Thyroid gland (tissue), 4 donors: ENCODE results near the gene GAK. TPM values are rescaled to one million over a fixed set of nuclear protein-coding genes. Genes with fewer than 3 reads are reported as not detected.

Experiments
- DNase-seq, 2 donors: peaks; one replicate each; pipeline ENCODE4 v3.0.0-alpha.2; 2019
- H3K27ac ChIP-seq, 3 donors: fragments of 200-600 bp; sonication (generic); 1 replicate in 2 of 3; 2 replicates in 1 of 3; pipeline ENCODE4 v1.5.1; 2016 to 2019; ENCODE audit warnings: mild to moderate bottlenecking in 1 of 3, moderate library complexity in 1 of 3
- H3K27me3 ChIP-seq: fragments of 200-600 bp; sonication (generic); one replicate; pipeline ENCODE4 v1.5.1; 2019
- H3K36me3 ChIP-seq, 2 donors: fragments of 200-600 bp; sonication (generic); one replicate each; pipeline ENCODE4 v1.5.1; 2016 to 2019
- H3K4me1 ChIP-seq, 2 donors: fragments of 200-600 bp; sonication (generic); one replicate each; pipeline ENCODE4 v1.5.1; 2017 to 2019
- H3K4me3 ChIP-seq, 3 donors: fragments of 200-600 bp; sonication (generic); replicated peaks in 1 of 3; 1 replicate in 2 of 3; 2 replicates in 1 of 3; pipeline ENCODE4 v1.5.1; 2016; ENCODE audit warnings: mild to moderate bottlenecking in 1 of 3
- H3K9me3 ChIP-seq: fragments of 200-600 bp; sonication (generic); one replicate; pipeline ENCODE4 v1.5.1; 2017
- CTCF ChIP-seq, 6 experiments: fragments of 200-600 bp in 3 of 6; fragments of 450-650 bp in 3 of 6; sonication (generic) in 3 of 6; IDR thresholded peaks; one replicate each; pipeline ENCODE4 v1.5.1; 2016 to 2019; ENCODE audit warnings: antibody characterized with exemption in 6 of 6, mild to moderate bottlenecking in 2 of 6, inconsistent platforms in 1 of 6, moderate library complexity in 1 of 6
- POLR2A ChIP-seq, 2 donors: fragments of 450-650 bp; IDR thresholded peaks; one replicate each; pipeline ENCODE4 v1.6.1; 2017; ENCODE audit warnings: antibody characterized with exemption in 2 of 2, mild to moderate bottlenecking in 2 of 2, moderate library complexity in 1 of 2
- WGBS, 2 donors: methylation state at CpG; one replicate each; pipeline ENCODE4 v1.1.5; 2017; 5-methylcytosine and 5-hydroxymethylcytosine counted together
- intact Hi-C: fragments of 100-400 bp; cut with DNase I; formaldehyde crosslinking; loops from one replicate; pipeline ENCODE4 v1.15.1; 2023
- total RNA-seq, 4 donors: library from RNA; depleted of rRNA; stranded (reverse); fragments of >200 nt; gene quantifications; one replicate each; pipeline ENCODE4 v1.2.3, GENCODE V29; 2016

The GAK gene
- total RNA-seq, 4 donors from 2014 or later = 86.4 to 184 (median 153) TPM

- H3K9me3 ChIP-seq = no peaks in the 10 kb centered on the region
- intact Hi-C loops = no loop called here
- DNase-seq = no peak
- 92 to 93% methylated on average over 9 to 12 of the region's 15 CpGs for WGBS, 2 donors
- H3K27ac ChIP-seq = no peak overlapping the region
- no peak overlapping the region for H3K4me3 ChIP-seq
- no peaks in the 10 kb centered on the region for H3K27me3 ChIP-seq
- H3K36me3 ChIP-seq = peaks cover 36 to 53% of the 10 kb centered on the region in 2 donors
- TF ChIP-seq CTCF (IDR thresholded peaks at IDR 0.05) = no peak
- TF ChIP-seq POLR2A (IDR thresholded peaks at IDR 0.05) = no peak
- H3K4me1 ChIP-seq = no peaks in the 10 kb centered on the region
Observed at GRCh38 chr4:884259-884658, 47.9 kb downstream of the GAK start.

- Histone ChIP-seq H3K4me3 (no peak overlapping the region), H3K27ac (no peak overlapping the region), H3K9me3 (no peaks in the 10 kb centered on the region), H3K27me3 (no peaks in the 10 kb centered on the region), H3K4me1 (no peaks in the 10 kb centered on the region), H3K36me3 (peaks cover 35 to 52% of the 10 kb centered on the region in 2 donors)
- TF ChIP-seq POLR2A (IDR thresholded peaks at IDR 0.05) (no peak), CTCF (IDR thresholded peaks at IDR 0.05) (no peak)
- intact Hi-C loops = no loop called here
- DNase-seq = no peak
- 96 to 99% methylated on average over 8 to 16 of the region's 26 CpGs for WGBS, 2 donors
Observed at GRCh38 chr4:883377-884095, 48.6 kb downstream of the GAK start.

- no peaks in the 10 kb centered on the region for H3K27me3 ChIP-seq
- H3K4me3 ChIP-seq = no peak overlapping the region
- H3K27ac ChIP-seq = no peak overlapping the region
- H3K9me3 ChIP-seq = no peaks in the 10 kb centered on the region
- no peaks in the 10 kb centered on the region for H3K4me1 ChIP-seq
- no peak for TF ChIP-seq CTCF (IDR thresholded peaks at IDR 0.05)
- TF ChIP-seq POLR2A (IDR thresholded peaks at IDR 0.05) = no peak
- 92 to 96% methylated on average over 4 to 20 of the region's 22 CpGs for WGBS, 2 donors
- peaks cover 35 to 44% of the 10 kb centered on the region in 2 donors for H3K36me3 ChIP-seq
- DNase-seq = no peak
- intact Hi-C loops = no loop called here
Observed at GRCh38 chr4:882646-883045, 49.5 kb downstream of the GAK start.

DNA sequence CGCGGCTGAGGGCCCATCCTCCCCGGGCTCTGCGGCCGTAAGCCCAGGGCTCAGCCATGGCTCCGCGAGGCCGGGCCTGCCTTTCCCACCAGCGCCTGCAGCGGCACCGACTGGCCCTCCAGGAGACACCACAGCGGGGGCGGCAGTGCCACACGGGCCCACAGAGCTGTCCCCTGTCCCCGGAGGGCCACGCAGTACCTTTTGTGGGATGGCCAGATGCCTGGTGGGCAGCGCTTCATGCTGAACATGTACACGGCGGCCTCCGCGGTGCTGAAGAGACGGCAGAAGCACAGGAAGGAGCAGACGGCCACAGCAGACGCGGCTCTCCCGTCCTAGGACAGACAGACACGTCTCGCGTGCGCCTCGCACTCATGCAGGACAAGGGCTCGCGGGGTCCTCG, 50.4 kb downstream of the GAK start:
- no peaks in the 10 kb centered on the region for H3K27me3 ChIP-seq
- H3K36me3 ChIP-seq = peaks cover 40 to 53% of the 10 kb centered on the region in 2 donors
- intact Hi-C loops = no loop called here
- no peaks in the 10 kb centered on the region for H3K9me3 ChIP-seq
- no peak for DNase-seq
- 97 to 98% methylated on average over 19 to 25 of the region's 34 CpGs for WGBS, 2 donors
- no peak overlapping the region for H3K27ac ChIP-seq
- no peaks in the 10 kb centered on the region for H3K4me1 ChIP-seq
- H3K4me3 ChIP-seq = no peak overlapping the region
- TF ChIP-seq CTCF (IDR thresholded peaks at IDR 0.05) = no peak
- no peak for TF ChIP-seq POLR2A (IDR thresholded peaks at IDR 0.05)

DNA sequence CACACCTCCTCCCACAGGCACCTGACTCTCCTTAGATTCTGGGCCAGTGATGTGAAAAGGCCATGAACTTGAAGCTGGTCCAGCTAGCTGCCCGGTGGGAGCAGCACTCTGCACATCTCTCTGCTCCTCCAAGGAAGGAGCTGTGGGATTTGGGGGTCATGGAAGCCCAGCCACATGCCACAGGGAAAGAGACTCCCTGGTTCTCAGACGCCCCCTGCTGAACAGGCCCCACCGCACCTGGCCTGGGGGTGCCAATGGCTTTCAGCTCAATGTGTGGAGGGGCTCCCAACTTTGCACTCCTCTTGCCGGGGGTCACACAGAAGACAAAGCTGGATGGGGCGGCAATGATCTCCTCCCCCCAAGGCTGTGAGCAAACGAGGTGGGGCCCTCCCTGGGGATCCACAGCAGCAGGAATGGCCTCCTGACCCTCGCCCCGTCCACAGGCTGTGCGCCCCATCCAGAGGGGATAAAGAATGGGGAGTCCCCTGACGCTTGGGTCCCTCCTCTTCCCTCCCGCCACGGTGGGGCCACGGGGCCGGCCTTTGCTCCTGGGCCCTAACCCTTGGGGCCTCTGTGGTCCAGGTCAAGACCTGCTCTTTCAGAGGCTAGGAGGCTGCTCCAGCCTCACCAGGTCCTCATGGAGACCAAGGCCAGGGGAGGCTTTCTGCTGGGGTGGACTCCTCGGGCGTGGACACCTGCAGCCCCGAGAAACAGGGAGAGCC, 51.3 kb downstream of the GAK start:
- TF ChIP-seq CTCF (IDR thresholded peaks at IDR 0.05) (no peak), POLR2A (IDR thresholded peaks at IDR 0.05) (no peak)
- no peak for DNase-seq
- Histone ChIP-seq H3K4me3 (no peak overlapping the region), H3K4me1 (no peaks in the 10 kb centered on the region), H3K27me3 (no peaks in the 10 kb centered on the region), H3K36me3 (peaks cover 49 to 59% of the 10 kb centered on the region in 2 donors), H3K27ac (no peak overlapping the region), H3K9me3 (no peaks in the 10 kb centered on the region)
- 92 to 100% methylated on average over 3 to 14 of the region's 17 CpGs for WGBS, 2 donors
- intact Hi-C loops = no loop called here
